Measurements from ENCODE around the gene RTL10.

RTL10 gene

GRCh38 chr22:19821523-19822300 is 33.0 kb downstream of the RTL10 start:
- DNase-seq = no peak

GRCh38 chr22:19820880-19821522 is 33.7 kb downstream of the RTL10 start:
- DNase-seq = no peak

- no peak for DNase-seq
Measured at GRCh38 chr22:19819911-19820879, 34.5 kb downstream of the RTL10 start.

- DNase-seq = no peak
Measured at GRCh38 chr22:19819208-19819910, 35.3 kb downstream of the RTL10 start.

GRCh38 chr22:19818324-19819207 is 36.1 kb downstream of the RTL10 start:
- DNase-seq = no peak

- DNase-seq = no peak
Measured at GRCh38 chr22:19816372-19817119, 38.1 kb downstream of the RTL10 start.

- no peak for DNase-seq
Measured at GRCh38 chr22:19815823-19816290, 38.8 kb downstream of the RTL10 start.

- DNase-seq = no peak
Measured at GRCh38 chr22:19815093-19815822, 39.4 kb downstream of the RTL10 start.

- no peak for DNase-seq
Measured at GRCh38 chr22:19814428-19814827, 40.2 kb downstream of the RTL10 start.

GRCh38 chr22:19812910-19813309 is 41.8 kb downstream of the RTL10 start:
- no peak for DNase-seq

GRCh38 chr22:19811811-19812771 is 42.6 kb downstream of the RTL10 start:
- no peak for DNase-seq

GRCh38 chr22:19811211-19811621 is 43.5 kb downstream of the RTL10 start:
- no peak for DNase-seq

- no peak for DNase-seq
Measured at GRCh38 chr22:19810381-19811201, 44.1 kb downstream of the RTL10 start.

- DNase-seq = no peak
Measured at GRCh38 chr22:19809741-19810140, 44.9 kb downstream of the RTL10 start.

- DNase-seq = no peak
Measured at GRCh38 chr22:19808873-19809478, 45.7 kb downstream of the RTL10 start.

GRCh38 chr22:19807914-19808872 is 46.5 kb downstream of the RTL10 start:
- DNase-seq = no peak

All from central memory CD4-positive, alpha-beta T cell (primary cell).